Measurements from ENCODE around the gene PDS5A.

Gene PDS5A

GRCh38 chr4:39786838-39787237, 190.9 kb downstream of the PDS5A start:
- TF ChIP-seq TAF1 (IDR thresholded peaks at IDR 0.05; ENCODE audit: borderline replicate concordance, insufficient read depth, low read length) = no peak

GRCh38 chr4:39785083-39785482, 192.6 kb downstream of the PDS5A start:
- TF ChIP-seq FOXP2 (optimal IDR thresholded peaks at IDR 0.05; ENCODE audit: borderline replicate concordance, extremely low read depth, extremely low read length, insufficient read depth) (no peak), POLR2AphosphoS5 (IDR thresholded peaks at IDR 0.05; ENCODE audit: low read depth, low read length) (no peak), SIN3A (IDR thresholded peaks at IDR 0.05; ENCODE audit: borderline replicate concordance, insufficient read depth, low read length) (no peak), TAF1 (IDR thresholded peaks at IDR 0.05; ENCODE audit: borderline replicate concordance, insufficient read depth, low read length) (no peak), REST (IDR thresholded peaks at IDR 0.05; ENCODE audit: insufficient read depth in 1 of 2, low read depth in 2 of 2, low read length in 2 of 2) (no peak)

Data from PFSK-1 (cell line).